Tibial artery (tissue), 4 donors: Measurements from ENCODE around the gene TPP1.

Experiments used
- DNase-seq, 2 donors: peaks; one replicate each; pipeline ENCODE4 v3.0.0-alpha.2; 2019
- H3K27ac ChIP-seq, 2 donors: fragments of 200-600 bp; sonication (generic) in 1 of 2; 1 replicate in 1 of 2; 2 replicates in 1 of 2; pipeline ENCODE4 v1.5.1; 2018 to 2019; ENCODE audit warnings: mild to moderate bottlenecking in 1 of 2
- H3K27me3 ChIP-seq, 2 donors: fragments of 200-600 bp; sonication (generic) in 1 of 2; one replicate each; pipeline versions ENCODE4 v1.5.1 to v1.6.0; 2016 to 2019
- H3K36me3 ChIP-seq, 3 donors: fragments of 200-600 bp; sonication (generic) in 2 of 3; one replicate each; pipeline ENCODE4 v1.5.1; 2016 to 2019; ENCODE audit warnings: mild to moderate bottlenecking in 2 of 3
- H3K4me1 ChIP-seq, 4 donors: fragments of 200-600 bp; sonication (generic) in 2 of 4; 1 replicate in 3 of 4; 2 replicates in 1 of 4; pipeline ENCODE4 v1.5.1; 2016 to 2019
- H3K4me3 ChIP-seq, 2 donors: fragments of 200-600 bp; sonication (generic) in 1 of 2; 1 replicate in 1 of 2; 2 replicates in 1 of 2; pipeline ENCODE4 v1.5.1; 2018 to 2019; ENCODE audit warnings: mild to moderate bottlenecking in 2 of 2
- H3K9me3 ChIP-seq, 3 donors: fragments of 200-600 bp; sonication (generic) in 1 of 3; one replicate each; pipeline ENCODE4 v1.5.1; 2016 to 2019
- CTCF ChIP-seq, 2 experiments: fragments of 200-600 bp in 1 of 2; fragments of 450-650 bp in 1 of 2; IDR thresholded peaks; one replicate each; pipeline ENCODE4 v1.5.1; 2017 to 2019; ENCODE audit warnings: antibody characterized with exemption in 2 of 2, mild to moderate bottlenecking in 1 of 2, moderate library complexity in 1 of 2
- intact Hi-C: fragments of 100-400 bp; cut with DNase I; formaldehyde crosslinking; loops from one replicate; pipeline ENCODE4 v1.15.0; 2023; ENCODE audit warnings: low total_unique reads

TPP1 gene

DNA sequence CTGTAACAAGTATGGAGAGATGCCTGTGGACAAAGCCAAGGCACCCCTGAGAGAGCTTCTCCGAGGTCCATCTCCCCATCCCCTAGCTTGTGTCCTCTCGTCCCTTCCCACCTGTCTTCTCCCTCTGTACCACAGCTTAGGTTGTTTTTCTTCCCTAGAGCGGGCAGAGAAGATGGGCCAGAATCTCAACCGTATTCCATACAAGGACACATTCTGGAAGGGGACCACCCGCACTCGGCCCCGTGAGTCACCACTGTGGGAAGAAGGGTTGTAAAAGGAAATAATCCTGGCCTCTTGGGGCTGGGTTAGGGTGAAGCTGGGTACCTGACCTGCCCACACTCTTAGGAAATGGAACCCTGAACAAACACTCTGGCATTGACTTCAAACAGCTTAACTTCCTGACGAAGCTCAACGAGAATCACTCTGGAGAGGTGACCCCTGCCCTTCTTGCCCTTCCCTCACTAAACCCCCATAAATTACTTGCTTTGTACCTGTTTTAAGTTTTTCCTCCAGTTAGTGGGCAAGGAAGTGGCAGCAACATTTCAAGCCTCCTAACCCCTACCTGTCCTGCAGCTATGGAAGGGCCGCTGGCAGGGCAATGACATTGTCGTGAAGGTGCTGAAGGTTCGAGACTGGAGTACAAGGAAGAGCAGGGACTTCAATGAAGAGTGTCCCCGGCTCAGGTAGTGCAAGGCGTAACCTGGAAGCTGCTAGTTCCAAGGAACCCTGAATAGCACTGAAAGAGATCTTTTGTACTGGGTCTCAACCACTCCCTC lies 10.3 kb downstream of the TPP1 start:
- Histone ChIP-seq H3K9me3 (no peaks in the 10 kb centered on the region), H3K27me3 (no peaks in the 10 kb centered on the region), H3K4me3 (no peak overlapping the region), H3K4me1 (peaks cover 4 to 73% (median 60%) of the 10 kb centered on the region in 4 donors), H3K27ac (peak overlapping the region; percentile 93 to 98), H3K36me3 (peaks cover 36 to 42% (median 42%) of the 10 kb centered on the region in 3 donors)
- no peak for TF ChIP-seq CTCF (IDR thresholded peaks at IDR 0.05)
- DNase-seq, result peak in 1 of 2 donors; percentile 79
- intact Hi-C loops, result loop anchor here (5.0 kb wide), 1 partner anchor 127 kb away; the partner anchor contains the start of genes ARFIP2 and TIMM10B

DNA sequence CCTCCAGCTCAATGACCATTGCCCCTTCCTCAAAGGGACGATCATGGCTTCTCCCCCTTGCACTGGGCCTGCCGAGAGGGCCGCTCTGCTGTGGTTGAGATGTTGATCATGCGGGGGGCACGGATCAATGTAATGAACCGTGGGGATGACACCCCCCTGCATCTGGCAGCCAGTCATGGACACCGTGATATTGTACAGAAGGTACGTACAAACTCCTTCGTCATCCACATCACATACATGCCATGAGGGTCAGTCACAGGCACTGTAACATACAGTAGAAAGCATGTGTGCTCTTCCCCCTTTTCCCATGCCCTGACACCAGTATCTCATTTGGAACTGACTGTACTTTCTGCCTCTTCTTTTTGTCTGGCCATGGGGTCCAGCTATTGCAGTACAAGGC lies 11.2 kb downstream of the TPP1 start:
- intact Hi-C loops, result loop anchor here (5.0 kb wide), 1 partner anchor 126 kb away; the partner anchor contains the start of genes ARFIP2 and TIMM10B
- Histone ChIP-seq H3K4me1 (peaks cover 4 to 65% (median 57%) of the 10 kb centered on the region in 4 donors), H3K9me3 (no peaks in the 10 kb centered on the region), H3K36me3 (peaks cover 36 to 42% (median 42%) of the 10 kb centered on the region in 3 donors), H3K4me3 (peak overlapping the region in 1 of 2 donors; percentile 83), H3K27ac (peak overlapping the region; percentile 93 to 98), H3K27me3 (no peaks in the 10 kb centered on the region)
- DNase-seq, result no peak
- no peak for TF ChIP-seq CTCF (IDR thresholded peaks at IDR 0.05)

DNA sequence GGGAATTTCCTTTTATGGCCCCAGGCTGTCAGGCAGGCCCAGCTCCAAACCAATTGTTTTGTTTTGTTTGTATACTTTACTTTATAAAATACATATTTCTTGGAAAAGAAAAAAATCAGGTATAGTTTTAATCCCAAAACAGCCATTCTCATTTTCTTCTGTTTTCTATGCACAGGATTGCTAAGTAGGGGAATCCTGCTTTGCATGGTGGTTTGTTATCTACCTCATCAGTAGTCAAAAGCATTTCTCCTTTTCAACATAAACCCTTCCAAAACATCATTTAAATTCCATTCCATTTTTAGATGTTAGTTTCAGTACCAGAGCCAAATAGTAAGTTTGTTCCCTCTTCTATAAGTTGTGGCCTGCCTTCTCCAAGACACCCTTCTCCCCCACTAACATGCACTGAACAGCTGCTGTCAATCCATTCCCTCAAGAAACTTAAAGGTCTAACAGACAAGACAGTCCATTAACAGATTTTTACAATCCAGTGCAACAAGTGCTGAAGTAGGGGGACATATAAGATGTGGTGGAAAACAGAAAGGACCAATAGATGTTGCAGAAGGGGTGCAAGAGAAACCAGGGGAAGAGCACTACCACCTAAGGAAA lies 11.9 kb downstream of the TPP1 start:
- Histone ChIP-seq H3K9me3 (no peaks in the 10 kb centered on the region), H3K4me3 (peak overlapping the region; percentile 23 to 83), H3K27ac (peak overlapping the region; percentile 93 to 98), H3K4me1 (peaks cover 4 to 67% (median 59%) of the 10 kb centered on the region in 4 donors), H3K36me3 (peaks cover 36 to 42% (median 42%) of the 10 kb centered on the region in 3 donors), H3K27me3 (no peaks in the 10 kb centered on the region)
- intact Hi-C loops, result loop anchor here (5.0 kb wide), 1 partner anchor 125 kb away; the partner anchor contains the start of genes ARFIP2 and TIMM10B
- no peak for DNase-seq
- TF ChIP-seq CTCF (IDR thresholded peaks at IDR 0.05), result no peak

DNA sequence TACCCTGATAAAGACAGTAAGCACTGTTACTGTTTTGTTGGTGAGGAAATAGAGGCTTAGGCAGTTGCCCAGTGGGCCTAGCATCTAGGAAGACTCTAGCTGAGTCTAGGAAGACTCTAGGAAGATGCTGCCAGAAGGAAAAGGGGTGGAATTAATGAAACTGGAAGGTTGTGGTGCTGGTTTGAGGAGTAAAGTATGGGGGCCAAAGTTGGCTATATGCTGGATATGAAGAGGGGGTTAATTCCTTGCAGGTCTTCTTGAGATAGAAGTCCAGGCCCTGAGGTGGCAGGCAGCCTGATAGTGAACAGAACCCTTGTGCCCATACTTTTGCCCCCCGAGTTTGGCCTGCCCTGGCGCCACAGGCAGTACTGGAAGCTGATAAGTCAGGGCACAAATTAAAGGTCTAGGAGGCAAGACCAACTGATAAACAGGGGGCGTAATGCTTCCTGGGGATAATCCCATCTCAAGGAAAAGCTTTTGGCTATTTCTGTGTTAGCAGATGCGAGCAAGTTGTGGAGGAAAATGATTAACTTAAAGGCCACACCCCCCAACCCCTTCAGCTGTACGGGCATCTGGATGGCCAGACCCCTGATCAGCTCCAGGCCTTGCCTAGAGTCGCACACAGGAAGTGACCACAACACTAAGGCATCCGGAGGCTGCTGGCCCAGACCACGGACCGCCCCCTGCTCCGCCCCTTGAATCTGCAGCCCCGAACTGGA lies 12.6 kb downstream of the TPP1 start:
- no peaks in the 10 kb centered on the region for H3K9me3 ChIP-seq
- H3K27ac ChIP-seq, result peak overlapping the region; percentile 93 to 98
- H3K27me3 ChIP-seq, result no peaks in the 10 kb centered on the region
- H3K4me3 ChIP-seq, result peak overlapping the region; percentile 83 to 96
- DNase-seq, result peak; percentile 95 to 98
- no peak for TF ChIP-seq CTCF (IDR thresholded peaks at IDR 0.05)
- peaks cover 4 to 74% (median 66%) of the 10 kb centered on the region in 4 donors for H3K4me1 ChIP-seq
- H3K36me3 ChIP-seq, result peaks cover 36 to 42% (median 39%) of the 10 kb centered on the region in 3 donors
- intact Hi-C loops, result loop anchor here (5.0 kb wide), 1 partner anchor 124 kb away; the partner anchor contains the start of genes ARFIP2 and TIMM10B

DNA sequence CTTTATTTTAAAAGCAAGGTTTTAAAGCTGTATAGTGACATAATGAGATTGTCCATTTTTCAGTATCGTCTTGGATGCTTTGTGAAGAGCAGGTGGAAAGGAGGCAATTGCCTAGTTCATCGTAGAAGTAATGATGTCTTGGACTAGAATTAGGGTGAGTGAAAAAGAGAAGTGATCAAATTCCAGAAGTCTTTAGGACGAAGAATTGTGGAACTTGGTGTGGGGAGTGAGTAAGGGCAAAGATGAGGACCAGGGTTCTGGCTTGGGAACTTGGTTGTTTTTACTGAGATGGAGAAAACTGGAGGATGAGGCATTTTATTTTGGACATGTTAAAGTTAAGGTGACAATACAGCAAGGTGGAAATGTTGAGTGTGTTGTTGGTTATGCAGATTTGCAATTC lies 14.4 kb downstream of the TPP1 start:
- Histone ChIP-seq H3K4me1 (peaks cover 4 to 73% (median 64%) of the 10 kb centered on the region in 4 donors), H3K27me3 (no peaks in the 10 kb centered on the region), H3K36me3 (peaks cover 36 to 43% (median 39%) of the 10 kb centered on the region in 3 donors), H3K27ac (peak overlapping the region; percentile 93 to 98), H3K4me3 (peak overlapping the region; percentile 83 to 96), H3K9me3 (no peaks in the 10 kb centered on the region)
- no peak for DNase-seq
- intact Hi-C loops, result loop anchor here (5.0 kb wide), 1 partner anchor 122 kb away; the partner anchor contains the start of genes ARFIP2 and TIMM10B
- TF ChIP-seq CTCF (IDR thresholded peaks at IDR 0.05), result no peak
